ENCODE measurements around the gene ITGB7.
A peak's percentile ranks its signal among the peaks of the same experiment; 100 is the strongest.

ITGB7 gene

DNA sequence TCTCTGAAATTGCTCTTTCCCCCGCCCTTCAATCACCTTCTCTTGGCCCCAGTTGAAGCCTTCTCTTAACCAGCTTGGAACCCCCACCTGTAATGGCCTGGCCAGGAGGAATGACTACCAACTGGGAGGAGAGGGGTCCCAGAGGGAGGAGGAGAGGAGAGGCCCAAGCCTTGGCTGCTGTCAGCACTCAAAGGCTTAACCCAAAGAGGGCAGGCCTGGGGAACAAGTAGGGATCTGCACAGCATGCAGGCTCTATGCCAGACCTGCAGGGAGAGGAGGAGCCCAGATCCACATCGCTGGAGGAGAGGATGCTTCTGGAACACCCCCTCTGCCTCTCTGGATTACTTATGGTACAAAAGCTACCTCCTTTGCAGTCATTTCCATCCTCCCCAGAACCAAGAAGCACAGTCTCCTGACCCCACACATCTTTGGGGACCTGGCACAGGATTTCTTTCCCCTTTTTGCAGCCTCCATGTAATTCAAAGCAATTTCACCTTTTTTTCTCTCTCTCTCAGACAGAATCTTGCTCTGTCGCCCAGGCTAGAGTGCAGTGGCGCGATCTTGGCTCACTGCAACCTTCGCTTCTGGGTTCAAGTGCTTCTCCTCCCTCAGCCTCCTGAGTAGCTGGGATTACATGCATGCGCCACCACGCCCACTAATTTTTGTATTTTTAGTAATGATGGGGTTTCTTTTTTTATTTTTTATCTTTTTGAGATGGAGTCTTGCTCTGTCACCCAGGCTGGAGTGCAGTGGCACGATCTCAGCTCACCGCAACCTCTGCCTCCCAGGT is 18.8 kb upstream of the ITGB7 start (continued):
- TF ChIP-seq, protein P1, sequence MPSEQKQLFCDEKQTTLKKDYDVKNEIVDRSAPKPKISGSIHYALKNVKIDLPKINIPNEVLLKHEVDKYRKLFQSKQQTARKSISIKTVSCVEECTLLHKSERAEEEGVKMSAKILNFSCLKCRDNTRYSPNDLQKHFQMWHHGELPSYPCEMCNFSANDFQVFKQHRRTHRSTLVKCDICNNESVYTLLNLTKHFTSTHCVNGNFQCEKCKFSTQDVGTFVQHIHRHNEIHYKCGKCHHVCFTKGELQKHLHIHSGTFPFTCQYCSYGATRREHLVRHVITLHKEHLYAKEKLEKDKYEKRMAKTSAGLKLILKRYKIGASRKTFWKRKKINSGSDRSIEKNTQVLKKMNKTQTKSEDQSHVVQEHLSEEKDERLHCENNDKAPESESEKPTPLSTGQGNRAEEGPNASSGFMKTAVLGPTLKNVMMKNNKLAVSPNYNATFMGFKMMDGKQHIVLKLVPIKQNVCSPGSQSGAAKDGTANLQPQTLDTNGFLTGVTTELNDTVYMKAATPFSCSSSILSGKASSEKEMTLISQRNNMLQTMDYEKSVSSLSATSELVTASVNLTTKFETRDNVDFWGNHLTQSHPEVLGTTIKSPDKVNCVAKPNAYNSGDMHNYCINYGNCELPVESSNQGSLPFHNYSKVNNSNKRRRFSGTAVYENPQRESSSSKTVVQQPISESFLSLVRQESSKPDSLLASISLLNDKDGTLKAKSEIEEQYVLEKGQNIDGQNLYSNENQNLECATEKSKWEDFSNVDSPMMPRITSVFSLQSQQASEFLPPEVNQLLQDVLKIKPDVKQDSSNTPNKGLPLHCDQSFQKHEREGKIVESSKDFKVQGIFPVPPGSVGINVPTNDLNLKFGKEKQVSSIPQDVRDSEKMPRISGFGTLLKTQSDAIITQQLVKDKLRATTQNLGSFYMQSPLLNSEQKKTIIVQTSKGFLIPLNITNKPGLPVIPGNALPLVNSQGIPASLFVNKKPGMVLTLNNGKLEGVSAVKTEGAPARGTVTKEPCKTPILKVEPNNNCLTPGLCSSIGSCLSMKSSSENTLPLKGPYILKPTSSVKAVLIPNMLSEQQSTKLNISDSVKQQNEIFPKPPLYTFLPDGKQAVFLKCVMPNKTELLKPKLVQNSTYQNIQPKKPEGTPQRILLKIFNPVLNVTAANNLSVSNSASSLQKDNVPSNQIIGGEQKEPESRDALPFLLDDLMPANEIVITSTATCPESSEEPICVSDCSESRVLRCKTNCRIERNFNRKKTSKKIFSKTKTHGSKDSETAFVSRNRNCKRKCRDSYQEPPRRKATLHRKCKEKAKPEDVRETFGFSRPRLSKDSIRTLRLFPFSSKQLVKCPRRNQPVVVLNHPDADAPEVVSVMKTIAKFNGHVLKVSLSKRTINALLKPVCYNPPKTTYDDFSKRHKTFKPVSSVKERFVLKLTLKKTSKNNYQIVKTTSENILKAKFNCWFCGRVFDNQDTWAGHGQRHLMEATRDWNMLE (tag by site-specific recombination; conservative IDR thresholded peaks at IDR 0.05; ENCODE audit: low read depth): no peak

DNA sequence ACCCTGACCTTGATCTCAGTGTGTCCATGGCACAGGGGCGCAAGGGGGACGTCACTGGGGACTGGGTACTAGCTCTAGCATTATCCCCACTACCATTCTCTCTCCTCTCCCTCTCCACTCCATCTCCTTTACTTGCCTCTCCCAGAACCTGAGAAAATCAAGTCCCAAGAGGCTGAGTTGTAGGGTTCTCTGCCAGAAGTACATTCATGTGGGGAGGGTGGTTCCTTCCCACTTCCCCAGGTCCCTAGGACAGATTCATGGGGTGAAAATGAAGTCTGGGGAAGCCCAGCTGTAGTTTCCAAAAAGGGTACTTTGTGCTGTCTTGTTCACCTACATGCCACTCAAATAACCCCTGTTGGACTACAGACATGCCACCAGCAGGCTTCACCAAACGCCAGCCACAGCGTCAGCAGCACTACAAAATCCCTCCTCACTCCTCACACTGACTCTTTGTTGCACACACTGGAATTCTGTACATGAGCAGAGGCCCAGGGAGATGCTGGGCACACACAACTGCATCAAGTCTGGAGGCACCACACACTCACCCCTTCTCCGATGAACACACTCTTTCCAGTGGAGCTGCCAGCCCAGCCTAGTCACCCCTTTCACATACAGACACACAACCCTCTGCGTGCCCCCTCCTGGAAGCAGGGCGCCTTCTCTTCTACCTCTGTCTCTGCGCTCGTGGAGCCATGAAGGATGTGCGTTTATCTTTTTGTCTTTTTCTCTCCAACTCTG is 18.0 kb upstream of the ITGB7 start:
- CTCF ChIA-PET: interaction anchor here (0.6 to 1.3 kb wide), 5 partner anchors 9 to 61 kb away, joined by 3 read pairs; no protein-coding TSS in a partner anchor
- POLR2A ChIA-PET: interaction anchor here (0.6 to 1.0 kb wide), 3 partner anchors 10 to 901 kb away, joined by 3 to 5 read pairs (median 4); no protein-coding TSS in a partner anchor
- peak; percentile 2 for TF ChIP-seq ZNF341 (tag by site-specific recombination; IDR thresholded peaks at IDR 0.05; ENCODE audit: low read depth)
- no peak for TF ChIP-seq MEIS1 (CRISPR knock-in tag; IDR thresholded peaks at IDR 0.05; ENCODE audit: borderline replicate concordance)
- no peak overlapping the region for H3K27ac ChIP-seq (ENCODE audit: extremely low read depth, low read depth, low read length)
- no peaks in the 10 kb centered on the region for H3K36me3 ChIP-seq (ENCODE audit: control insufficient read depth in 2 of 2, insufficient read depth in 1 of 2, low read length in 2 of 2)
- H3K4me3 ChIP-seq (ENCODE audit: low read depth, low read length): no peak overlapping the region
- H3K9me3 ChIP-seq (ENCODE audit: control insufficient read depth, insufficient read depth, low read depth, low read length): no peaks in the 10 kb centered on the region
- peaks cover 4% of the 10 kb centered on the region for H3K4me1 ChIP-seq (ENCODE audit: control insufficient read depth, insufficient read depth, low read length)

DNA sequence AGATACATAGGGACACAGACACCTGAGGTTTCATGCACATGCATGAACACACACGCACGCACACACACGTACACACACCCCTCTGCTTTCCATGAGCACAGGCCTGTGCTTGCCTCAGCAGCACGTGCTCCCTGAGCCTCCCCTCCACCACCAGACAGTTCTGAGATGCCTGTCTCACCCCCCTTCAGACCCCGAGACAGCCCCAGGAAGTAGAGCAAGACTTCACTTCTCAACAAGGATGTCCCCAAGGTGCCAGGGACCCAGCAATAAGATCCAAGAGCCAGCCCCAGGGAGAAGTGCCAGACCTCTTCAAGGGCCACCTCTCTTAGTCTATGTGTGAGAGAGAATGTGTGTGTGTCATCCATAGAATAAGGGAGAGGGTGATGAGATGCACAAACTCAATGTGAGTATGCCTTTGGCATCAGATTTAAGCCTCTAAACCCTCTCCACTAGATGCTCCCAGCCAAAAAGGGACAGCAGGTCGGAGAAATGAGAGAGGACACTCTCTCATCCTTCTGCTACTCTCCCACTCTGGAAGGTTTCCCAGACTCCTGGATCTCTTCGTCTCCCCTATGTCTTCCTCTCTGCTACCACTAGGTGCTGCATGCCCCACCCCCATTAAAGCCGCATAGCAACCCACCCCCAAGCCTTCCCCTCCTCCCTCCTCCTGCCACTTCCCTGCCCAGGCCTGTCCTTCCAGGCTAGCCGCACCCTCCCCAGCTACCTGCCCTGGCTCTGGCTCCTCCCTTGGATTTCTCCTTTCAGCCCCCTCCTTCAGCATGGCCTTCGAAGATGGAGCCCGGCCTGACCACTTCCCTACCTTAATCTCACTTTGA is 17.2 kb upstream of the ITGB7 start:
- Histone ChIP-seq H3K27ac (ENCODE audit: extremely low read depth, low read depth, low read length) (no peak overlapping the region), H3K4me1 (ENCODE audit: control insufficient read depth, insufficient read depth, low read length) (peaks cover 4% of the 10 kb centered on the region), H3K36me3 (ENCODE audit: control insufficient read depth in 2 of 2, insufficient read depth in 1 of 2, low read length in 2 of 2) (no peaks in the 10 kb centered on the region), H3K9me3 (ENCODE audit: control insufficient read depth, insufficient read depth, low read depth, low read length) (no peaks in the 10 kb centered on the region), H3K4me3 (ENCODE audit: low read depth, low read length) (no peak overlapping the region)
- ChIA-PET POLR2A (interaction anchor here (0.6 to 1.0 kb wide), 3 partner anchors 10 to 901 kb away, joined by 3 to 5 read pairs (median 4); no protein-coding TSS in a partner anchor), CTCF (interaction anchor here (0.6 to 1.3 kb wide), 6 partner anchors 9 to 62 kb away, joined by 3 to 5 read pairs (median 3); no protein-coding TSS in a partner anchor)
- TF ChIP-seq ZNF701 (tag by site-specific recombination; IDR thresholded peaks at IDR 0.05) (no peak), ZNF211 (tag by site-specific recombination; IDR thresholded peaks at IDR 0.05; ENCODE audit: low read depth) (no peak), ZNF501 (tag by site-specific recombination; IDR thresholded peaks at IDR 0.05) (no peak), ZNF530 (tag by site-specific recombination; IDR thresholded peaks at IDR 0.05; ENCODE audit: low read depth) (no peak), PRDM1 (tag by site-specific recombination; IDR thresholded peaks at IDR 0.05) (peak; percentile 89), GLI2 (tag by site-specific recombination; IDR thresholded peaks at IDR 0.05; ENCODE audit: borderline replicate concordance, low read depth) (no peak), ZNF112 (tag by site-specific recombination; IDR thresholded peaks at IDR 0.05) (no peak), ZFP37 (tag by site-specific recombination; IDR thresholded peaks at IDR 0.05) (no peak), ZNF341 (tag by site-specific recombination; IDR thresholded peaks at IDR 0.05; ENCODE audit: low read depth) (peak; percentile 56), KLF10 (tag by site-specific recombination; IDR thresholded peaks at IDR 0.05) (no peak), SALL2 (tag by site-specific recombination; IDR thresholded peaks at IDR 0.05; ENCODE audit: borderline replicate concordance) (no peak), ZFP3 (tag by site-specific recombination; IDR thresholded peaks at IDR 0.05; ENCODE audit: low read depth) (no peak), ZBTB8A (tag by site-specific recombination; IDR thresholded peaks at IDR 0.05) (no peak), EGR2 (tag by site-specific recombination; IDR thresholded peaks at IDR 0.05; ENCODE audit: low read depth) (0 out of 2 replicates have a peak, but pooled peaks have one; percentile 23), ZNF366 (tag by site-specific recombination; conservative IDR thresholded peaks at IDR 0.05) (no peak)
- TF ChIP-seq, protein P2, sequence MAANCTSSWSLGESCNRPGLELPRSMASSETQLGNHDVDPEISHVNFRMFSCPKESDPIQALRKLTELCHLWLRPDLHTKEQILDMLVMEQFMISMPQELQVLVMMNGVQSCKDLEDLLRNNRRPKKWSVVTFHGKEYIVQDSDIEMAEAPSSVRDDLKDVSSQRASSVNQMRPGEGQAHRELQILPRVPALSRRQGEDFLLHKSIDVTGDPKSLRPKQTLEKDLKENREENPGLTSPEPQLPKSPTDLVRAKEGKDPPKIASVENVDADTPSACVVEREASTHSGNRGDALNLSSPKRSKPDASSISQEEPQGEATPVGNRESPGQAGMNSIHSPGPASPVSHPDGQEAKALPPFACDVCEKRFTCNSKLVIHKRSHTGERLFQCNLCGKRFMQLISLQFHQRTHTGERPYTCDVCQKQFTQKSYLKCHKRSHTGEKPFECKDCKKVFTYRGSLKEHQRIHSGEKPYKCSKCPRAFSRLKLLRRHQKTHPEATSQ (tag by site-specific recombination; IDR thresholded peaks at IDR 0.05): no peak
